Mesodermal cell (in vitro differentiated cells): ENCODE data around the gene TCF12. TPM values are rescaled to one million over a fixed set of nuclear protein-coding genes. Genes with fewer than 3 reads are reported as not detected.
A peak's percentile ranks its signal among the peaks of the same experiment; 100 is the strongest.

Source experiments
- H3K27ac ChIP-seq: 2 replicates; pipeline ENCODE4 v1.7.0; 2013; ENCODE audit warnings: mild to moderate bottlenecking, low read depth, low read length, moderate library complexity; ENCODE audit not compliant: severe bottlenecking
- H3K36me3 ChIP-seq: 2 replicates; pipeline ENCODE4 v1.7.1; 2013; ENCODE audit warnings: mild to moderate bottlenecking, low read length, moderate library complexity; ENCODE audit not compliant: control insufficient read depth, insufficient read depth
- H3K4me1 ChIP-seq: one replicate; pipeline ENCODE4 v1.7.1; 2013; ENCODE audit warnings: mild to moderate bottlenecking, low read length; ENCODE audit not compliant: insufficient read depth, control insufficient read depth, poor library complexity, severe bottlenecking
- H3K4me3 ChIP-seq: 2 replicates; pipeline ENCODE4 v1.7.0; 2013; ENCODE audit warnings: low read length, control low read depth, mild to moderate bottlenecking; ENCODE audit not compliant: insufficient read depth, poor library complexity, severe bottlenecking; ENCODE audit errors: extremely low read depth
- H3K9me3 ChIP-seq: 2 replicates; pipeline ENCODE4 v1.7.1; 2013; ENCODE audit warnings: mild to moderate bottlenecking, low read length, moderate library complexity; ENCODE audit not compliant: control insufficient read depth
- WGBS, 2 experiments: methylation state at CpG; one replicate each; pipeline ENCODE4 v1.1.5; 2013; ENCODE audit warnings: missing lambda C conversion rate in 2 of 2; ENCODE audit not compliant: insufficient coverage in 2 of 2; 5-methylcytosine and 5-hydroxymethylcytosine counted together
- polyA plus RNA-seq, 2 experiments: library from polyadenylated mRNA; stranded (reverse); fragments of 50-300 nt; gene quantifications; one replicate each; pipeline ENCODE4 v1.2.3, GENCODE V29; 2013

The TCF12 gene
- polyA plus RNA-seq (2013, experiment 1 of 2): 110 TPM
- 89.0 TPM for polyA plus RNA-seq (2013, experiment 2 of 2)

DNA sequence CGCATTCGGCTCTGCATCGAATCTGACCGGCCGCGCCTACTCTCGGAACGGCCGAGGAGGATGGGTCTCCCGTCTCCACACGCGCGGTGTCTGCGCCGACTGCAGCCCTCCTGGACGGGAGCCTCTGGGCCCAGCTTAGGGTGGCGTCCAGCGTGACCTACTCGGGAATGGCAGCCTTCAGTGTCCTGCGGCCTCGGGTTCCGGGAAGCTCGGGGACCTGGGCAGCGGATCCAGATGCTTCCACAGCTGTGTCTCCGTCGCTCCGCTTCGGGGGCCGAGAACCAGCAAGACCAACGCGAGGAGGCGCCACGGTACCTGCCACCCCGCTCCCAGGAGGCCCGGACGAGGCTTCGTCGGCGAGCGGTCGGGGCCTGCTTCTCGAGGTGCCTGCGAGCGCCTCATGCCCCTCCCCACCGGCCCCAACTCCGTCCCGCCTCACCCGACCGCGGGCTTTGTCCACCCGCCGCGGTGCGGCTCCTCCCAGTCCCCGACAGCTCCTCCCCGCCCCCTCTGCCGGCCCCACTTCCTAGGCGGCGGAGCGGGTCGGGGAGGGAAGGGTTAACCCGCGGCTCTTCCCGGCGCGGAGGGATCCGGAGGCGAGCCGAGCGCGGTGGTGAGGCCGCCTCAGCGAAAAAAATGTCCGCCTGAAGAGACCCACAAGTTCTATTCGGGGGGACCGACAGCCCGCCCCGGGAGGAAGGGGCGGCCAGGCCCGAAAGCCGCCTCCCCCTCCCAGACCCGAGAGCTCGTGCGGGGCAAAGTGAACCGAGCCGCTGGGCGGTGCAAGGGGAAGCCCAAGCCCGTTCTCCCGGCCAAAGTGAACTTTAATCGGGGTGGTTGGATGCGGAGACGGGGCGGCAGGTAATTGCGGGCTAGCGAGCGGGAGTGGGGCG is at the start of gene TCF12:
Gene TCF12, plus strand, starts transcription at position 599 of the 893 bp plus-strand sequence. CDS start 1,270 bp downstream, outside the sequence.
- H3K4me1 ChIP-seq: peaks cover under 1% of the 10 kb centered on the region
- peak within 1 kb of the TSS; percentile 93 for H3K4me3 ChIP-seq
- H3K9me3 ChIP-seq: peaks cover 12% of the 10 kb centered on the region
- H3K36me3 ChIP-seq: peaks cover 19% of the 10 kb centered on the region
- H3K27ac ChIP-seq: peak within 1 kb of the TSS; percentile 92
- WGBS, 2 experiments: 1 to 2% methylated on average over 70 to 79 of the region's 97 CpGs

DNA sequence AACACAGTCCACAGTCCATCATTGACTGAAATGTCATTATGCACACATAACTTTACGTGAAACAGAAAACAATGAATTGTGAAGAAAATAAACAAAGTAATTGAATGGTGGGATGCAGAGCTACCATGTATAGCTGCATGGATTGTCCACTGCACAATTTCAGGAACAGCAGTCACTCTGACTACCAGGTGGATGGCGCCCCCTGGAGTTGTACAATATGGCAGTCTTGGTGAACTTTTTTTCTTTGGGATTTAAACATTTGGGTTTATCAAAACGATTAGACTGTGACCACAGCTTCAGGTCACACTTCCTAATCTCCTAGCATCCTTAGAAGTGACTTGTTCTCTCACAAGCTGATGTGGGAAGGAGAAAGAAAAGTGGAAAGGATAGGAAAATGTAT is 48.9 kb upstream of the TCF12 start:
- H3K4me3 ChIP-seq: no peak overlapping the region
- no peaks in the 10 kb centered on the region for H3K36me3 ChIP-seq
- no peak overlapping the region for H3K27ac ChIP-seq
- 20% methylated on average over 1 of the region's 3 CpGs; no CpG with 5 or more reads in 1 of the 2 experiments for WGBS, 2 experiments
- H3K4me1 ChIP-seq: peaks cover 18% of the 10 kb centered on the region
- no peaks in the 10 kb centered on the region for H3K9me3 ChIP-seq

DNA sequence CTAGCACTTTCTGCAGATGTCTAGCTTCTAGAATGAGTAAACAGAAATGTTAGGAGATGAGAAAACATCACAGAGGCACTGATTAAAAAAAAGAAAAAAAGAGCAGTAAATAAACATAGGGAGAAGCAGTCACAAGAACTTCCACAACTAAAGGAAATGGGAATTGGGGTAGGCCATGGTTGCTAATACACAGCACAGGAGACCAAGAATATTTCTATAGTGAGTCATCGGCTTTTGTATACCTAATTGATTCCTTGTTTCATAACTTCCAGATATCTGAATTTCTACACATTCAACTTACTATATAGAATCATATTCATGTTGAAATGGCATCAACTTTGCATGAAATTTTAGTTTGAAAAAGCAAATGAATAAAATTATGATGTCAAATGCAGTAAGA is 47.3 kb upstream of the TCF12 start:
- WGBS, 2 experiments: no CpG with 5 or more reads among the region's 1 CpG
- Histone ChIP-seq H3K4me3 (no peak overlapping the region), H3K36me3 (no peaks in the 10 kb centered on the region), H3K27ac (peak overlapping the region; percentile 63), H3K9me3 (no peaks in the 10 kb centered on the region), H3K4me1 (peaks cover 18% of the 10 kb centered on the region)

DNA sequence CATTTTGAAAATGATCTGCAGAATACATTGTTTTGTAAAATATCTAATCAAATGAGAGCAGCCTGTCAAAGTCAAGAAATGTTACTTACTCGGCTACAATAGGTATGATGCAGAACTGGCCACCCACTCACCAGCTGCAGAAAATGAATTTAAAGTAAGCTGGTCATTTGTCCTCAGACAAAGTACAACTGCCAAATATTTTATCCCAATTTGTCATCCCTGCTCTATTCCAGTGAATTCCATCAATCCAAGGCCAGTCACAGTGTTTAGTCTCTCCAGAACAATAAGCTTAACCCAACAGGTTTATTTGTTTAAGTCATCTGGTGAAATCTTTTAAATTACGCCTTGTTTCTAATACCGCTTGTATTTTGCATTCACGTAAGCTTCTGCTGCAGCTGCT is 46.6 kb upstream of the TCF12 start:
- 88 to 95% methylated on average over 1 to 4 of the region's 4 CpGs for WGBS, 2 experiments

DNA sequence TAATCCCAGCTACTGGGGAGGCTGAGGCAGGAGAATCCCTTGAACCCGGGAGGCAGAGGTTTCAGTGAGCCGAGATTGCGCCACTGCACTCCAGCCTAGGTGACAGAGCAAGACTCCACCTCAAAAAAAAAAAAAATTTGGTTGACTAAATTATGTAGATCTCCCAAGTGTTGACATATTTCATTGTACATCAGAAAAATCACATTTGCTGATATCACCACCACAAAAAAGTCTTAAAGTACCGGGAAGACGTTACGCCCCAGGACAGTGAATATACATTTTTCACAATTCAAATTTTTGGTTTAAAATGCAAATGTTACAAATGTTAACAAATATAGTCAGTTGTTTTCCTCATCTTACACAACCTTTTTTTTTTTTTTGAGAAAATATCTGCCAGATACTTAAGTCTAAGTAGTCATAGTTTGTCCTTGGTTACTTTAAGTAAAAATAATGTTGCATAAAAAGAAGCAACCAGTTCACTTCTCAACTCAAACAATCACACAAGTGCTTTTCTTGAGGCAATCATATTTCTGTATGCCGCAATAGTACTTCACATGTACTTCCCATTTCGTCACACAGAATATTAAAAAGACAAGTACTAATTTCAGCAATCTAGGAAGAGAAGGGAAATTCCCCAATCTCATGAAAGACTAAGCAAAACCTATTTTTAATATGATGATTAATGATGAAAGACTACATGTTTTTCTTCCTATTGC is 41.0 kb upstream of the TCF12 start:
- no peak overlapping the region for H3K27ac ChIP-seq
- no peak overlapping the region for H3K4me3 ChIP-seq
- H3K4me1 ChIP-seq: no peaks in the 10 kb centered on the region
- H3K36me3 ChIP-seq: no peaks in the 10 kb centered on the region
- 92 to 100% methylated on average over 3 of the region's 8 CpGs for WGBS, 2 experiments
- no peaks in the 10 kb centered on the region for H3K9me3 ChIP-seq

More for the DNA sequence above, 46.6 kb upstream of the TCF12 start:
- Histone ChIP-seq H3K9me3 (no peaks in the 10 kb centered on the region), H3K4me3 (no peak overlapping the region), H3K36me3 (no peaks in the 10 kb centered on the region), H3K4me1 (peaks cover 15% of the 10 kb centered on the region), H3K27ac (no peak overlapping the region)

DNA sequence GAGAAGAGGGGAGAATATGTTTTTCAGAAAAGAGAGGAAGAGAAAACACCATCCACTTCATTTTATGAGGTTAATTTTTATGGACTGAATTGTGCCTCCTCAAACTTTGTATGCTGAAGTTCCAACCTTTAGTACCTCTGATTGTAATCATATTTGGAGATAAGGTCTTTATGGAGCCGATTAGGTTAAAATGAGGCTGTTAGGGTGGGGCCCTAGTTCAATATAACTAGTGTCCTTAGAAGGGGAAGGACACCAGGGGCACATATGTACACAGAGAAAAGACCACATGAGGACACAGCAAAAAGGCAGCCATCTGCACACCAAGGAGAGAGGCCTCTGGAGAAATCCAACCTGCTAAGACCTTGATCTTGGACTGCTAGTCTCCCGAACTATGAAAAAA is 38.9 kb upstream of the TCF12 start:
- no peaks in the 10 kb centered on the region for H3K4me1 ChIP-seq
- no peak overlapping the region for H3K4me3 ChIP-seq
- WGBS, 2 experiments: 63 to 100% methylated on average over 1 to 2 of the region's 2 CpGs
- no peaks in the 10 kb centered on the region for H3K36me3 ChIP-seq
- H3K9me3 ChIP-seq: no peaks in the 10 kb centered on the region
- H3K27ac ChIP-seq: no peak overlapping the region

DNA sequence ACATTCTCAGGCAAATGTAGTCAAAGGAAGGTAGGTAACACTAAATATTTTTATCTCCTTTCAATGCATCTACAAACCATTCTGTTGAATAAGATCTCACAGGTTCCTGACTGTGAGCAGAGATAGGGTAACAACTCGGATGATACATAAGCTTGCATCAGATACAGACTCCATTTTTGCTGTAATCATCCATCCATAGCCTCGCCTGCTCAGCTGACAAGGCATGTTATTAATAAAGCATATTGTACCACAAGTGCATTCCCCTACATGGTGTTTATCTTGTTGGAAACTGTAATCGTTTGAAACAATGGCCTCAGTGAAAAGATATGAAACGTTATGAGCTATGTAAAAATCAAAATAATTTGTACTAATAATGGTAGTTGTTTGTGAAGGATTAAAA is 35.4 kb upstream of the TCF12 start:
- Histone ChIP-seq H3K27ac (no peak overlapping the region), H3K36me3 (no peaks in the 10 kb centered on the region), H3K4me1 (peaks cover 4% of the 10 kb centered on the region), H3K4me3 (no peak overlapping the region), H3K9me3 (no peaks in the 10 kb centered on the region)
- 90 to 95% methylated on average over 2 of the region's 4 CpGs for WGBS, 2 experiments

DNA sequence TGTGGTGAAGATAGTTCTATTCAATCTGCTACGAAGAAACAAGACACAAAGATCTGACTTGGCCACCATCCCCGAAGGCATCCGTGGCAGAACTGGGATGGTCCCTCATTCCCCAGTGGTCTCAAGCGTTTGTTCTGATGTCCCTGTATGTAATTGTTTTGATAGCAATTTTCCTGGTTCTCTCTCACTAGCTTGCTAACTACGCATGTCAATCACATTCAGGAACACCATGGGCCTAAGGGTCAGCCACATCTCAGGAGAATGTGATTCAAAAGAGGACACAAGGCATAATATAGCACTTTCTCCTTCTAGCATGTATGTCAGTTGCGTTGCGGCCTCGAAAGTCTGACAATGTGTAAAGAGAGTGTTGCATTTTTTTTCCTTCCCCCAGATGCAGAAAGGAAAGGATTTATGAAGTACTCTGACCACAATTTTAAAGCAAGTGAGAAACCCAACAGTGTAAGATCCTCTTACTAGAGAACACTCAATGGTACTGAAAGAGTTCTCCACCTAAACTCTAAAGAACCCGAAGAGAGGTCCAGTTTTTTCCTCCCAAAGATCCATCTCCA is 32.0 kb upstream of the TCF12 start:
- peak overlapping the region; percentile 52 for H3K4me3 ChIP-seq
- WGBS, 2 experiments: 77 to 90% methylated on average over 3 to 5 of the region's 9 CpGs

DNA sequence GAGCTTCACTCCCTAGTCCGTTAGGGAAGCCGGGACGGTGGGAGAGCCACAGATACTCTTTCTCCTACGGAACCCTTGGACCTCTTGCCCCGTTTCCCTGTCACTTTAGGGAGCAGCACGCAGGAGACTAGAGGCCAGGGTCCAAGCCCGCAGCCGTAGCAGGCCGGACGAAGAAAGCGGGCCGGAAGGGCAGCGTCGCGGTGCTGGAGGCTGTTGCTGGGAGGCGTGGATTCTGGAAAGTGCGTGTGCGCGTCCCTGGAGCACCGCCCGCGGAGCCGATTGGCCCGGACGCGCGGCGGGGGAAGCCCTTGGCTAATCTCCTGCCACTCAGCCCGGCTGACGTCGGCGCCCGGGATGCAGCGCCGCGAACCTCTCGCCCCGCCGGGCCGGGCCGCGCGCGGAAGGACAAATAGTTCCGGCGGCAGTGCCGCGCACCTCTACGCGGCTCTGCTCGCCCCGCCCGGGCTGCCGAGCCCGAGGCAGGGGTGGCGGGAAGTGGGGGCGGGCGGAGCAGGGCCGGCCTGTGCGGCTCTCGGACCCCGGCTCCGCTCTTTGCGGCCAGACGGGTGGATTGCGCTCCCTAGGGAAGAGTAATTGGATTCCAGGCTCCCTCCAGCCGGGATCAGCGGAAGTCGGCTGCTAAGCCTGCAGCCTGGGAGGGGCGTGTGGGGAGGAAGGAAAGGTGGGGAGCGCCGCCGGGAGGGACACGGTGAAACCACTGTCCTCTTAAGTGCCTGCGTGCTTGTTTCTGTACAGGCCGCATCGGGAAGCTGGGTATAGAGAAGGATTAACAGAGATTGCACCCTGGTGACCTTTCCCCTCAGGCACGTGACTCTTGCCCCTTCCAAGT is 31.3 kb upstream of the TCF12 start:
- Histone ChIP-seq H3K27ac (peak overlapping the region; percentile 96), H3K4me3 (peak overlapping the region; percentile 52), H3K4me1 (peaks cover 12% of the 10 kb centered on the region), H3K9me3 (no peaks in the 10 kb centered on the region), H3K36me3 (no peaks in the 10 kb centered on the region)
- WGBS, 2 experiments: 1% methylated on average over 44 to 71 of the region's 78 CpGs

More for the DNA sequence above, 32.0 kb upstream of the TCF12 start:
- no peaks in the 10 kb centered on the region for H3K9me3 ChIP-seq
- peak overlapping the region; percentile 96 for H3K27ac ChIP-seq
- peaks cover 12% of the 10 kb centered on the region for H3K4me1 ChIP-seq
- no peaks in the 10 kb centered on the region for H3K36me3 ChIP-seq
